ENCODE data around the gene MORC1. TPM values are rescaled to one million over a fixed set of nuclear protein-coding genes. Genes with fewer than 3 reads are reported as not detected.

MORC1 gene
- total RNA-seq, 1 donor from 2014 or later, result not detected

GRCh38 chr3:109028753-109029152 lies 89.2 kb downstream of the MORC1 start:
- H3K36me3 ChIP-seq, result no peaks in the 10 kb centered on the region
- H3K9me3 ChIP-seq (replicated peaks), result no peaks in the 10 kb centered on the region
- intact Hi-C loops (cut with micrococcal nuclease), result no loop called here
- peaks cover 6% of the 10 kb centered on the region for H3K27me3 ChIP-seq (ENCODE audit: low read depth)
- TF ChIP-seq CTCF (IDR thresholded peaks at IDR 0.05; ENCODE audit: borderline replicate concordance), result no peak
- H3K4me1 ChIP-seq, result no peaks in the 10 kb centered on the region
- DNase-seq, result no peak
- H3K4me3 ChIP-seq, result no peak overlapping the region
- H3K27ac ChIP-seq (replicated peaks), result no peak overlapping the region

DNA sequence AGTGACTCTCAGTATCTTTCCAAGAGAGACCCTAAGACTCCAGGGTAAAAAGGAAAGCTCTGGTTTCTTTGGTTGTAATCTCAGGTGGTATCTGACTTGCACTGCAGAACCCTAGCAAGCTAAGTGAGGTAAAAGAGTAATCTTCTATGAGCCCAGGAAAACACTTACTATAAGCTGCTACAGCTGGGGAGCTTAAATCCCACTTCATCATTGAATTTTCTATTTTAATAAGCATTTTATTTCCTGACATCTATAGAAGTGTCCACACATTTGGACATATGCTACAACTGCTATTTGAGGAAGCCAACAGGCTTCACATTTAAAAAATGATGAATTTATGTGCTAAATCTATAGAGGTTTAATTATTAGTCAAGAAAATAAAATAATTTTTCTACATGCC lies 91.1 kb downstream of the MORC1 start:
- H3K27ac ChIP-seq (replicated peaks), result no peak overlapping the region
- no peak for TF ChIP-seq CTCF (IDR thresholded peaks at IDR 0.05; ENCODE audit: borderline replicate concordance)
- no peak for DNase-seq
- no peaks in the 10 kb centered on the region for H3K27me3 ChIP-seq (ENCODE audit: low read depth)
- H3K36me3 ChIP-seq, result no peaks in the 10 kb centered on the region
- intact Hi-C loops (cut with micrococcal nuclease), result no loop called here
- H3K9me3 ChIP-seq (replicated peaks), result no peaks in the 10 kb centered on the region
- H3K4me3 ChIP-seq, result no peak overlapping the region
- no peaks in the 10 kb centered on the region for H3K4me1 ChIP-seq

DNA sequence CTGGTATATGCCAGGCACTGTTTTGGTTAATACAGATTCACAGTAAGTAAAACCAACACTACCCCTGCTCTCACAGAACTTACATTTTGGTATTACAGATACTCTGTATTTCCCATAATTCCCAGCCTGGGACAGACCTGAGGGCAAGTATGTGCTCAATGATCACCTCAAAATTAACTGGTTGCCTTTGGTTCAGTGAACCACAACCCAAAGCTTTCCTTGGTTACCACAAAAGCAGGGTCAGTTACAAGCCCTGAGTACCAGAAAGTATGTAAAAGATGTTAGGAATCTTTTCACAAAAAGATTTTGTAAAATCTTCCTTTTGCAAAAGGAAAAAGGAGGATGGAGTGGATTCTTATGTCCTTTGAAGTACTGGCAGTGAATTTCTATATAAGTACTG lies 92.0 kb downstream of the MORC1 start:
- no peak for TF ChIP-seq CTCF (IDR thresholded peaks at IDR 0.05; ENCODE audit: borderline replicate concordance)
- intact Hi-C loops (cut with micrococcal nuclease), result no loop called here
- Histone ChIP-seq H3K4me1 (no peaks in the 10 kb centered on the region), H3K9me3 (replicated peaks) (no peaks in the 10 kb centered on the region), H3K27me3 (ENCODE audit: low read depth) (no peaks in the 10 kb centered on the region), H3K4me3 (no peak overlapping the region), H3K27ac (replicated peaks) (no peak overlapping the region), H3K36me3 (no peaks in the 10 kb centered on the region)
- no peak for DNase-seq

GRCh38 chr3:109023656-109024254 lies 94.2 kb downstream of the MORC1 start:
- intact Hi-C loops (cut with micrococcal nuclease), result no loop called here
- Histone ChIP-seq H3K27me3 (ENCODE audit: low read depth) (no peaks in the 10 kb centered on the region), H3K4me3 (no peak overlapping the region), H3K27ac (replicated peaks) (no peak overlapping the region), H3K9me3 (replicated peaks) (no peaks in the 10 kb centered on the region), H3K36me3 (no peaks in the 10 kb centered on the region), H3K4me1 (no peaks in the 10 kb centered on the region)
- DNase-seq, result no peak
- peak; percentile 77 for TF ChIP-seq CTCF (IDR thresholded peaks at IDR 0.05; ENCODE audit: borderline replicate concordance)

- intact Hi-C loops (cut with micrococcal nuclease), result no loop called here
- Histone ChIP-seq H3K27me3 (ENCODE audit: low read depth) (no peaks in the 10 kb centered on the region), H3K9me3 (replicated peaks) (no peaks in the 10 kb centered on the region), H3K4me1 (no peaks in the 10 kb centered on the region), H3K4me3 (no peak overlapping the region), H3K36me3 (no peaks in the 10 kb centered on the region), H3K27ac (replicated peaks) (no peak overlapping the region)
- no peak for DNase-seq
- TF ChIP-seq CTCF (IDR thresholded peaks at IDR 0.05; ENCODE audit: borderline replicate concordance), result no peak
Observed at GRCh38 chr3:109023167-109023566, 94.8 kb downstream of the MORC1 start.
